ENCODE data around the gene KAT7.

Gene KAT7

DNA sequence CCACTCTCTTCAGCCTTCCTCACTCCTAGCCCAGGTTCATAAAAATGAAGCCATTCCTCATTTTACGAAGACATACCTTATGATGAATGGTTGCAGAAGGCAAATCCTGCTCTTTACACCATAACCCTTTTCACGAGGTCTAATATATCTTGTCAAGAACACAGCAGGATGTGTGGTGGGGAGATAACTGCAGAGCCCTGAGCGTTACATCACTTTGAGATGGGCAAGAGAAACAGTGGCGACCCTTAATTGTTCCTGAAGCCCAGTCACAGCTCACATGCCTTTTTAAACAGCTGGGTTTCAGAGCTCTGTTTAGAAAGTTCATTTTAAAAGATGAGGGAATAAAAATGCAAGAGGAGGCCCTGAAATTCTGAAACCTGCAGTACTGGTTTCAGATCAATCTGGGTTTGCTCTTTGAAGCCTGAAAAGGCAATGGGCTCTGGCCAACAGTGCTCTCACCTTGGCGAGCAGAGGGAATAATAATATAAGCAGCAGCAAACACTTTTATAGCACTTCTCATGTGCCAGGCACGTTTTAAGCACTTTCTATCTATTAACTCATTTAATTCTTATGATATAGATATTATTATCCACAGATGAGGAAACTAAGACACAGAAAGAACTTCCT is 27.4 kb upstream of the KAT7 start:
- DNase-seq (ENCODE audit: insufficient read length, low spot score) = no peak
- FAIRE-seq = no peak
- TF ChIP-seq, protein P1, sequence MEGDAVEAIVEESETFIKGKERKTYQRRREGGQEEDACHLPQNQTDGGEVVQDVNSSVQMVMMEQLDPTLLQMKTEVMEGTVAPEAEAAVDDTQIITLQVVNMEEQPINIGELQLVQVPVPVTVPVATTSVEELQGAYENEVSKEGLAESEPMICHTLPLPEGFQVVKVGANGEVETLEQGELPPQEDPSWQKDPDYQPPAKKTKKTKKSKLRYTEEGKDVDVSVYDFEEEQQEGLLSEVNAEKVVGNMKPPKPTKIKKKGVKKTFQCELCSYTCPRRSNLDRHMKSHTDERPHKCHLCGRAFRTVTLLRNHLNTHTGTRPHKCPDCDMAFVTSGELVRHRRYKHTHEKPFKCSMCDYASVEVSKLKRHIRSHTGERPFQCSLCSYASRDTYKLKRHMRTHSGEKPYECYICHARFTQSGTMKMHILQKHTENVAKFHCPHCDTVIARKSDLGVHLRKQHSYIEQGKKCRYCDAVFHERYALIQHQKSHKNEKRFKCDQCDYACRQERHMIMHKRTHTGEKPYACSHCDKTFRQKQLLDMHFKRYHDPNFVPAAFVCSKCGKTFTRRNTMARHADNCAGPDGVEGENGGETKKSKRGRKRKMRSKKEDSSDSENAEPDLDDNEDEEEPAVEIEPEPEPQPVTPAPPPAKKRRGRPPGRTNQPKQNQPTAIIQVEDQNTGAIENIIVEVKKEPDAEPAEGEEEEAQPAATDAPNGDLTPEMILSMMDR (IDR thresholded peaks at IDR 0.05; ENCODE audit: insufficient read depth, missing control alignments) = no peak

DNA sequence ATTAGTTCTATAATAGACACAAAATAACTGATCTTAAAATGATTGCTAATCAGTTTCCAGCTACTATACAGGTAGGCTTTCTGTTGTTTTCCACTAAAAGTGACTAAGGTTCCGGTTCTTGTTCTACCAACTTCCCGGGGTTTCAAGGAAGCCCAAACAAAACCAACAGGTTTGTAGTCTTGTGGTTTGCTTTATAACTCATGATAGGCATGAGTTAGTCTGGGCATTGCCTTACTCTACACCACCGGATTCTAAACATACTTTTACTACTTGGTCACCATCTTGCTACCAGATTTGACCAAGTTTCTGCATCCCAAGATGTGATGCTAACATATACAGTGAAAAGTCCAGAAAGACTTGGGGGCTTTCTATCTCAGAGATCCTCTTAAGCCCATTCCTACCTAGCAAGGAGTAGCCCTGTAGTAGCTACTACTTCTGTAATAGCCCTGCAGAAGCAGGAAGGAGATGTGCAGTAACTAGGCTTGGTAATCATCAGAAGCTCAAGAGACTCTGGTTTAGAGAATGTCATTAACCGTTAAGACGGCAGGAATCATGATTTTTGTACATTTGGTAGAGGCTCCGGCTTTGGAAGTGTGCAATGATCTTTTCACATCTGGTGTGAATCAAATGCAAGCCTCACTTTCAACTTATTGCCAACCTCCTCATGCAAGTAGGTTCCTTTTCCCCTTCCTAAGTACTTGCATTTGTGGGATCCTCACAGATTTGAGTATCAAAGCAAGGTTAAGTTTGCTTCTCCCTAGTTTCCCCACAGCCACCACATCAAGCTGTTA is 26.1 kb upstream of the KAT7 start:
- DNase-seq (ENCODE audit: insufficient read length, low spot score) (no peak), FAIRE-seq (no peak)
- TF ChIP-seq, protein P1 (IDR thresholded peaks at IDR 0.05; ENCODE audit: insufficient read depth, missing control alignments) = no peak

DNA sequence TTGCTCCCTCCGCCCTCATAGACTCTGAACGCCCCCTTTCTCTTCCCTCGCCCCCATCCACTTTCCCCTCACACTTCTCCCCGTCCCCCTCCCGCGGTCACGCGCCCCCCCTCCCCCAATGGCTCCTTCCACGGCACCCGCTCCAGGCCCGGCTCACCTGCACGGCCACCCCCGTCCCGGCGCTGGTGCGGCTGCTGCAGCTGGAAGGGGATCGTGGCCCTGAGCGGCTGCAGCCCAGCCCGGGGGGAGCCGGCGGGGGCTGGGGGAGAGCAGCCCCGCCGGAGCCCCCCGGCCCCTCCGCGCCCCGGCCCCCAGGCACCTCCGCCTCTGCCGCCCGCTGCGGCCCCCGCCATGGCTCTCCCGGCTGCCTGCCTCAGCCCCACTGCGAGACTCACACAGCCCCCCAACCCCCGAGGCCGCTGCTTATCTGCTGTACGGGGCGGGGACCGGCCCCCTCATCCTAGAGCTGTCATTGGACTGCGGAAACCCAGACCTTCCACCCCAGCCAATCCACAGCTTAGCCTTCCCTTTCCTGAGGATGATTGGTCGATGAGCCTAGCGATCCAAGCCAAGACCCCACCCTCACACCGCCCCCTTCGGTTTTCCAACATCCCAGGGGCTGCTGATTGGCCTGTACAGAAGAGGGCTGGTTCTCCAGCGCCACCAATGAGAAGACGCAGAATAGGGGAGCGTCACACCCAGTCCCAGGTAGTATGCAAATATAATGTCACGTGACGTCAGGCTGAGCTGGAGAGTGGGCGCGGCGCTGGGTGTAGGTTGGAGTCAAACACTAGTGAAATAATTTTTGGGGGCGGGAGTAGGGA is 24.5 kb upstream of the KAT7 start, which contains the start of gene FAM117A:
Gene FAM117A (minus strand): TSS at position 397 of the 824 bp plus-strand sequence. CDS start 44 bp downstream, at position 353.
- FAIRE-seq = no peak
- TF ChIP-seq, protein P1 (IDR thresholded peaks at IDR 0.05; ENCODE audit: insufficient read depth, missing control alignments) = no peak

DNA sequence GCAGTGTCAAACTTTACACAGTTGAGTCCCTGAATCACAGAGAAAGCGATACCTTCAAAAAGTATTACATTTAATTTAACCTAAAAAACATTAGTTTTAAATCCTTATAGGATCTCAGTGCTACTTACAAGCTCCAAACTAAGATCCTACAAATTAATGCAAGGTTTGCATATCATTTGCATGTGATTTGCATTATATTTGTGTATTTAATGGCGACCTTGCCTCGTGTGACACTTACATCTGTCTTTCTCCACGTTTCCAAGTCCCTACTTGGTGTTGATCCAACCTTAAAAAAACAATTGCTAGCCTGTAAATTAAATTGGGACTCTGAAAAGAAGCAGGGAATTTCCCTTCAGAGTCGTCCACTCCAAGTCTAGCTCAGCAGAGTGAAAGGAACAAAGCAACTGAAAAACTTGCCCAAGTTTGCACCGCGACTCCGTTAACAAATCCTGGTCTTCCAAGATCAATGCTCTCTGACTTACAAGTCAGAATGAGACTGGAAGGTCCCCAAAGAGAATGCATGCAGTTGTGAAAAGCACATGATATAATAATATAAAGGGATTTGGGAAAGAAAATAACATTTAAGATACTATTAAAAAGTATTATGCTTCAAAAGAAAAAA is 23.8 kb upstream of the KAT7 start:
- no peak for FAIRE-seq
- TF ChIP-seq, protein P1 (IDR thresholded peaks at IDR 0.05; ENCODE audit: insufficient read depth, missing control alignments) = no peak
- DNase-seq (ENCODE audit: insufficient read length, low spot score) = no peak

More for the DNA sequence above, 24.5 kb upstream of the KAT7 start, which contains the start of gene FAM117A:
- DNase-seq (ENCODE audit: insufficient read length, low spot score) = peak; percentile 89

DNA sequence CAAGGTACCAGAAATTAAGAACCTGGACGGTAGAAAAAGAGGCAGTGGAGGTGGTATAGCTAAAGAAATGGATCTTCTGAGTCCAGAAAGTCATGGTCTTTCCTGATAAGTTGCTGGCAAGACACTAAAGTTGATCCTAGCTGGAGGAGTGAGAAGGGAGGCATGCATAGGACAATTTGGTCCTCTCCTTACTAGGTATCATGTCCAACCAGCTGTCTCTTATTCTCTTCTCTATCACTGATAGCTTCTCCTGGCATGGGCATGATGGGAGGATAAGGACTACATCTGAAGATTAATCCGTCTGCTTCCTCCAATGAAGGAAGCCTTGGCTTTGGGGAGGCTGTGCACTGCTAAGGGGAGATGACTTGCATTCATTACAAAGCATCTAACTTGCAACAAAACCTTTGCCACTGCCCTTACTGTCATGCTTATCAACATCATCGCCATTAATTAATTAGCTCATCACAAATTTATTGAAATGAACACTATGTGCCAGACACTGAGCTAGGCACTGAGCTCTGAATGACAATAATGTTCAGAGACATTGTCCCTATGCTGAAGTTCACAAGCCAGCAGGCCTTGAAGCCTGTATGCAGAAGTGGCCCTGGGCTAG is 21.5 kb upstream of the KAT7 start:
- DNase-seq (ENCODE audit: insufficient read length, low spot score) (no peak), FAIRE-seq (no peak)
- TF ChIP-seq, protein P1 (IDR thresholded peaks at IDR 0.05; ENCODE audit: insufficient read depth, missing control alignments) = no peak

DNA sequence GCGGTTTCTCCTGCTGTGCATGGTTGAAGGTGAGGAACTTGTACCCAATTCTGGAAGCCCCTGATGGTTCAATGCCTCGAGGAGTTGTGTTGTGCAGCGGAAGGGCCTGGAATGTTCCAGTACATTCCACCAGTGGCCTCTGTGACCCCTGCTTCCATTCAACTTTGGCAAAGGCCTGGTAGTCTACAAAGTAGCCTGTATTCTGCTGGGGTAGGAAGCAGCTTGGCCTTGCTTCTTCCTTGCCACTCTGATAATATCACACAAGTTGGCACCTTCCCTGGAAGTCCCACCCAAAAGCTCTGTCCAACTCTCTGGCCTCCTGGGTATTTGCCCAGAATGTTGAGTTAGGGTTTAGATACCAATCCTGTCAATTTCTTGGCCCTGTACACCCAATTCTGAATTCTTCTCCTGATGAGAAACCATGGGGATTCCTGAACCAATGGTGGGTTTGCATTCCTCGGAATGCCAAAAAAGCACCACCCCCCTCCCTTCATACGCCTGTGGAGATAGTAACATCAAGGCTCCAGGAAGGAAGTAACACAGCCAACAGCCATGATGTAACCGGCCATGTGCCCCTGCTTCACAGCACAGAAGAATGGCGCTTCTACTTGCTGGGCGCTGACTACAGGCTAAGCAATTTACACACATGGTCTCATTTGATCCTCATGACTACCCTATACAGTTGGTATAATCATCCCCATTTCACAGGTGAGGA is 12.8 kb upstream of the KAT7 start:
- no peak for DNase-seq (ENCODE audit: insufficient read length, low spot score)
- no peak for FAIRE-seq
- TF ChIP-seq, protein P1 (IDR thresholded peaks at IDR 0.05; ENCODE audit: insufficient read depth, missing control alignments) = no peak

Data from D721Med (cell line).